H9 (cell line): ENCODE measurements around the gene ANKRD13B. TPM values are rescaled to one million over a fixed set of nuclear protein-coding genes. Genes with fewer than 3 reads are reported as not detected.

Experiments
- DNase-seq: peaks from one replicate; pipeline ENCODE4 v3.0.0-alpha.2; 2017
- H2AFZ ChIP-seq: one replicate; pipeline ENCODE4 v1.6.1; 2013; ENCODE audit warnings: mild to moderate bottlenecking, low read length, control low read depth, moderate library complexity
- H2AK5ac ChIP-seq: 2 replicates; pipeline ENCODE4 v1.6.1; 2013; ENCODE audit warnings: low read length, control low read depth, mixed read lengths; ENCODE audit not compliant: insufficient read length
- H2BK120ac ChIP-seq: one replicate; pipeline ENCODE4 v1.6.1; 2013; ENCODE audit warnings: low read depth, mild to moderate bottlenecking, low read length, control low read depth, inconsistent platforms; ENCODE audit not compliant: poor library complexity, severe bottlenecking
- H2BK12ac ChIP-seq: 2 replicates; pipeline ENCODE4 v1.6.1; 2013; ENCODE audit warnings: low read length, control low read depth, mixed read lengths, low read depth; ENCODE audit not compliant: insufficient read length
- H2BK15ac ChIP-seq: 2 replicates; pipeline ENCODE4 v1.6.1; 2013; ENCODE audit warnings: low read depth, low read length, control low read depth
- H2BK20ac ChIP-seq: one replicate; pipeline ENCODE4 v1.6.1; 2013; ENCODE audit warnings: low read depth, mild to moderate bottlenecking, low read length, control low read depth, inconsistent platforms; ENCODE audit not compliant: poor library complexity, severe bottlenecking
- H2BK5ac ChIP-seq: 2 replicates; pipeline ENCODE4 v1.6.1; 2013; ENCODE audit warnings: low read length, control low read depth, mixed read lengths; ENCODE audit not compliant: insufficient read length
- H3K14ac ChIP-seq: 2 replicates; pipeline ENCODE4 v1.6.1; 2013; ENCODE audit warnings: low read length, control low read depth; ENCODE audit not compliant: insufficient read depth
- H3K18ac ChIP-seq: 2 replicates; pipeline ENCODE4 v1.6.1; 2013; ENCODE audit warnings: low read depth, mild to moderate bottlenecking, mixed read lengths, low read length, control low read depth; ENCODE audit not compliant: insufficient read length
- H3K23ac ChIP-seq: 2 replicates; pipeline ENCODE4 v1.6.1; 2013; ENCODE audit warnings: low read length, control low read depth, mixed read lengths, low read depth; ENCODE audit not compliant: insufficient read length
- H3K23me2 ChIP-seq: 2 replicates; pipeline ENCODE4 v1.6.1; 2013; ENCODE audit warnings: low read depth, mild to moderate bottlenecking, mixed read lengths, low read length, control low read depth; ENCODE audit not compliant: insufficient read length, poor library complexity, severe bottlenecking
- H3K27ac ChIP-seq: 2 replicates; pipeline ENCODE4 v1.5.1; 2013; ENCODE audit warnings: low read length, control low read depth, mixed read lengths, low read depth; ENCODE audit not compliant: insufficient read length
- H3K27me3 ChIP-seq: 2 replicates; pipeline ENCODE4 v1.6.1; 2013; ENCODE audit warnings: low read length, control low read depth, inconsistent platforms; ENCODE audit not compliant: insufficient read depth
- H3K4ac ChIP-seq: 2 replicates; pipeline ENCODE4 v1.6.1; 2013; ENCODE audit warnings: low read depth, mild to moderate bottlenecking, control low read depth, inconsistent platforms, low read length, moderate library complexity
- H3K4me1 ChIP-seq: 2 replicates; pipeline ENCODE4 v1.6.1; 2013; ENCODE audit warnings: low read length, control low read depth, inconsistent platforms; ENCODE audit not compliant: insufficient read depth
- H3K4me2 ChIP-seq: 2 replicates; pipeline ENCODE4 v1.6.1; 2013; ENCODE audit warnings: low read length, control low read depth, mixed read lengths; ENCODE audit not compliant: insufficient read length, insufficient read depth
- H3K56ac ChIP-seq: 2 replicates; pipeline ENCODE4 v1.6.1; 2013; ENCODE audit warnings: low read depth, mild to moderate bottlenecking, mixed read lengths, low read length, control low read depth; ENCODE audit not compliant: insufficient read length
- H3K79me1 ChIP-seq: 2 replicates; pipeline ENCODE4 v1.6.1; 2013; ENCODE audit warnings: low read depth, mild to moderate bottlenecking, moderate library complexity, low read length, control low read depth, inconsistent platforms; ENCODE audit not compliant: insufficient read depth, poor library complexity, severe bottlenecking
- H3K79me2 ChIP-seq: 2 replicates; pipeline ENCODE4 v1.6.1; 2013; ENCODE audit warnings: low read length, control low read depth, inconsistent platforms; ENCODE audit not compliant: insufficient read depth
- H3K9ac ChIP-seq: 2 replicates; pipeline ENCODE4 v1.6.1; 2013; ENCODE audit warnings: low read length, control low read depth, mixed read lengths; ENCODE audit not compliant: insufficient read length; ENCODE audit errors: extremely low read depth
- H3K9me3 ChIP-seq: one replicate; pipeline ENCODE4 v1.6.1; 2013; ENCODE audit warnings: low read depth, low read length, inconsistent platforms; ENCODE audit not compliant: control insufficient read depth
- H3T11ph ChIP-seq: one replicate; pipeline ENCODE4 v1.6.1; 2013; ENCODE audit warnings: mild to moderate bottlenecking, low read length, control low read depth, inconsistent platforms
- H4K20me1 ChIP-seq: one replicate; pipeline ENCODE4 v1.6.1; 2013; ENCODE audit not compliant: control insufficient read depth, insufficient read length, insufficient read depth
- H4K5ac ChIP-seq: 2 replicates; pipeline ENCODE4 v1.6.1; 2013; ENCODE audit warnings: low read depth, mild to moderate bottlenecking, mixed read lengths, low read length, control low read depth; ENCODE audit not compliant: insufficient read length
- H4K8ac ChIP-seq: replicated peaks from 2 replicates; pipeline ENCODE4 v1.6.1; 2013; ENCODE audit warnings: low read length, control low read depth, mixed read lengths, low read depth; ENCODE audit not compliant: insufficient read length
- H4K91ac ChIP-seq: 2 replicates; pipeline ENCODE4 v1.6.1; 2013; ENCODE audit warnings: low read depth, mild to moderate bottlenecking, moderate library complexity, mixed read lengths, low read length, control low read depth; ENCODE audit not compliant: insufficient read length
- H3K27ac Mint-ChIP-seq, 3 experiments: 2 replicates in 2 of 3; 3 replicates in 1 of 3; pipeline ENCODE4 v1.8.0; 2020 to 2021; ENCODE audit warnings: mixed read lengths in 3 of 3, mild to moderate bottlenecking in 1 of 3, moderate library complexity in 1 of 3
- H3K27me3 Mint-ChIP-seq: 2 replicates; pipeline ENCODE4 v1.8.0; 2021; ENCODE audit warnings: low read depth, mild to moderate bottlenecking, moderate library complexity, mixed read lengths
- H3K36me3 Mint-ChIP-seq, 3 experiments: 2 replicates in 2 of 3; 3 replicates in 1 of 3; pipeline ENCODE4 v1.8.0; 2020 to 2021; ENCODE audit warnings: low read depth in 3 of 3, mixed read lengths in 3 of 3; ENCODE audit not compliant: insufficient read depth in 1 of 3
- H3K4me1 Mint-ChIP-seq, 2 experiments: 2 replicates each; pipeline ENCODE4 v1.8.0; 2020; ENCODE audit warnings: mixed read lengths in 2 of 2
- H3K4me3 Mint-ChIP-seq, 2 experiments: 2 replicates in 1 of 2; 3 replicates in 1 of 2; pipeline ENCODE4 v1.8.0; 2020 to 2021; ENCODE audit warnings: mild to moderate bottlenecking in 2 of 2, mixed read lengths in 2 of 2, moderate library complexity in 1 of 2
- H3K9me3 Mint-ChIP-seq, 2 experiments: 2 replicates in 1 of 2; 3 replicates in 1 of 2; pipeline ENCODE4 v1.8.0; 2020; ENCODE audit warnings: mild to moderate bottlenecking in 2 of 2, mixed read lengths in 2 of 2, moderate library complexity in 1 of 2
- CTCF ChIP-seq: fragments of 200-600 bp; sonication (generic); conservative IDR thresholded peaks from 3 replicates; pipeline ENCODE4 v1.8.0; 2021; ENCODE audit warnings: antibody characterized with exemption, mild to moderate bottlenecking
- WGBS: extraction: QIAGEN DNeasy Blood & Tissue Kit; methylation state at CpG from one replicate; pipeline ENCODE4 v1.1.7; 2013; ENCODE audit warnings: missing lambda C conversion rate, low lambda C conversion rate, mixed read lengths; ENCODE audit not compliant: insufficient read length; ENCODE audit errors: extremely low coverage; 5-methylcytosine and 5-hydroxymethylcytosine counted together
- total RNA-seq: library from RNA; stranded (reverse); gene quantifications from 2 replicates; pipeline ENCODE4 v1.2.1, GENCODE V29; 2021

The ANKRD13B gene
- total RNA-seq, 1 experiment from 2014 or later: 24.2 TPM

- no peaks in the 10 kb centered on the region for H3K9me3 Mint-ChIP-seq
- no peak overlapping the region for H3K4me2 ChIP-seq
- H2AK5ac ChIP-seq: no peak overlapping the region
- no peak overlapping the region for H3K56ac ChIP-seq
- H2BK12ac ChIP-seq: no peak overlapping the region
- no peak overlapping the region for H2BK15ac ChIP-seq
- no peak overlapping the region for H2AFZ ChIP-seq
- H3K23me2 ChIP-seq: peaks cover 3% of the 10 kb centered on the region
- H3K27me3 ChIP-seq: no peaks in the 10 kb centered on the region; the same call in 1 of the 2 replicates
- H2BK120ac ChIP-seq: no peak overlapping the region
- H3K4me3 Mint-ChIP-seq: no peak overlapping the region
- no peak overlapping the region for H4K5ac ChIP-seq
- no peak overlapping the region for H3K27ac Mint-ChIP-seq
- peaks cover 6 to 22% of the 10 kb centered on the region in 2 experiments for H3K4me1 Mint-ChIP-seq
- H4K20me1 ChIP-seq: no peaks in the 10 kb centered on the region
- H3K36me3 Mint-ChIP-seq: peaks cover 2 to 10% (median 8%) of the 10 kb centered on the region in 3 experiments; a peak in 4 of 7 replicates
- DNase-seq: no peak
- no peak overlapping the region for H4K8ac ChIP-seq
- H3K27ac ChIP-seq: no peak overlapping the region
- H3K4ac ChIP-seq: no peak overlapping the region
- no peaks in the 10 kb centered on the region for H3K4me1 ChIP-seq
- no peak overlapping the region for H3K14ac ChIP-seq
- H3T11ph ChIP-seq: no peak overlapping the region
- H4K91ac ChIP-seq: no peak overlapping the region
- no peaks in the 10 kb centered on the region for H3K79me2 ChIP-seq
- no peak overlapping the region for H2BK20ac ChIP-seq
- peaks cover 30% of the 10 kb centered on the region for H3K27me3 Mint-ChIP-seq
- no peak overlapping the region for H3K9ac ChIP-seq
- H3K23ac ChIP-seq: no peak overlapping the region
- no peaks in the 10 kb centered on the region for H3K79me1 ChIP-seq
- no peak overlapping the region for H3K18ac ChIP-seq
- no peaks in the 10 kb centered on the region for H3K9me3 ChIP-seq
- H2BK5ac ChIP-seq: no peak overlapping the region
- whole genome bisulfite sequencing: no CpG with 5 or more reads among the region's 3 CpGs
- no peak for TF ChIP-seq CTCF
Measured at GRCh38 chr17:29610395-29610794, 17.5 kb downstream of the ANKRD13B start.
